HepG2 (cell line): Measurements from ENCODE around the gene TRIM7. TPM values are rescaled to one million over a fixed set of nuclear protein-coding genes. Genes with fewer than 3 reads are reported as not detected.

Source experiments
- BCL6 ChIP-seq: IDR thresholded peaks from 2 replicates; pipeline ENCODE4 v1.6.1; 2016; ENCODE audit warnings: missing genetic modification reagents, missing compliant biosample characterization
- FOSL2 ChIP-seq: sonication (generic); formaldehyde crosslinking; IDR thresholded peaks from 2 replicates; pipeline ENCODE4 v1.4.0; 2020; ENCODE audit warnings: missing genetic modification reagents
- FOXA3 ChIP-seq: IDR thresholded peaks from 2 replicates; pipeline ENCODE4 v1.6.1; 2016; ENCODE audit warnings: missing genetic modification reagents, missing compliant biosample characterization
- FOXK1 ChIP-seq: sonication (generic); formaldehyde crosslinking; IDR thresholded peaks from 2 replicates; pipeline ENCODE4 v1.4.0; 2020; ENCODE audit warnings: low read depth, missing genetic modification reagents, borderline replicate concordance
- MNT ChIP-seq: fragments of 450-650 bp; IDR thresholded peaks from 2 replicates; pipeline ENCODE4 v1.6.1; 2016
- MTA1 ChIP-seq: sonication (generic); formaldehyde crosslinking; IDR thresholded peaks from 2 replicates; pipeline ENCODE4 v1.4.0; 2020; ENCODE audit warnings: missing genetic modification reagents, mild to moderate bottlenecking, borderline replicate concordance
- NFKB2 ChIP-seq: sonication (generic); formaldehyde crosslinking; IDR thresholded peaks from 2 replicates; pipeline ENCODE4 v1.4.0; 2020; ENCODE audit warnings: missing genetic modification reagents, borderline replicate concordance
- PAWR ChIP-seq: sonication (generic); formaldehyde crosslinking; IDR thresholded peaks from 2 replicates; pipeline ENCODE4 v1.4.0; 2020; ENCODE audit warnings: missing genetic modification reagents, mild to moderate bottlenecking, borderline replicate concordance
- PRDM4 ChIP-seq: sonication (generic); formaldehyde crosslinking; IDR thresholded peaks from 2 replicates; pipeline ENCODE4 v1.9.0; 2021; ENCODE audit warnings: missing genetic modification reagents, borderline replicate concordance
- PRMT3 ChIP-seq: sonication (generic); formaldehyde crosslinking; IDR thresholded peaks from 2 replicates; pipeline ENCODE4 v1.8.1; 2022; ENCODE audit warnings: low read depth, mild to moderate bottlenecking, moderate library complexity, missing genetic modification reagents, borderline replicate concordance
- SOX6 ChIP-seq, 2 experiments: fragments of 450-650 bp in 1 of 2; sonication (generic) in 1 of 2; formaldehyde crosslinking in 1 of 2; IDR thresholded peaks; 2 replicates each; pipeline versions ENCODE4 v1.4.0 to v1.6.1; 2017 to 2020; ENCODE audit warnings: antibody characterized with exemption in 1 of 2, mild to moderate bottlenecking in 1 of 2, missing genetic modification reagents in 1 of 2
- SYNCRIP ChIP-seq: fragments of 200-400 bp; formaldehyde crosslinking; IDR thresholded peaks from 2 replicates; pipeline ENCODE4 v1.6.1; 2018; ENCODE audit warnings: mild to moderate bottlenecking, low read depth, low read length; ENCODE audit not compliant: insufficient read depth
- ZBTB10 ChIP-seq: sonication (generic); formaldehyde crosslinking; IDR thresholded peaks from 2 replicates; pipeline ENCODE4 v1.4.0; 2020; ENCODE audit warnings: missing genetic modification reagents, borderline replicate concordance
- ZNF232 ChIP-seq: sonication (generic); formaldehyde crosslinking; IDR thresholded peaks from 2 replicates; pipeline ENCODE4 v1.4.0; 2020; ENCODE audit warnings: missing genetic modification reagents, borderline replicate concordance
- ZNF276 ChIP-seq: sonication (generic); formaldehyde crosslinking; IDR thresholded peaks from 2 replicates; pipeline ENCODE4 v1.4.0; 2020; ENCODE audit warnings: mild to moderate bottlenecking, low read depth, missing genetic modification reagents
- ZNF282 ChIP-seq: fragments of 450-650 bp; IDR thresholded peaks from 2 replicates; pipeline ENCODE4 v1.6.1; 2018; ENCODE audit not compliant: partially characterized antibody
- ZSCAN30 ChIP-seq: sonication (generic); formaldehyde crosslinking; IDR thresholded peaks from 2 replicates; pipeline ENCODE4 v1.5.0; 2020; ENCODE audit warnings: mild to moderate bottlenecking, missing genetic modification reagents
- ZSCAN31 ChIP-seq: sonication (generic); formaldehyde crosslinking; IDR thresholded peaks from 2 replicates; pipeline ENCODE4 v1.5.0; 2020; ENCODE audit warnings: low read depth, mild to moderate bottlenecking, missing genetic modification reagents
- polyA plus RNA-seq, 8 experiments: library from polyadenylated mRNA; depleted of rRNA in 3 of 8; stranded (reverse) in 7 of 8; unstranded in 1 of 8; fragments of >200 nt; fragmentation: Illumina TruSeq in 4 of 8; extraction: Trizol in 4 of 8; gene quantifications; 2 replicates each; pipeline versions ENCODE4 v1.2.1 to v1.2.3, GENCODE V29; 2011 to 2016; ENCODE audit warnings: low read depth in 4 of 8, missing spikeins in 1 of 8, mixed read lengths in 1 of 8; ENCODE audit not compliant: insufficient read depth in 1 of 8
- total RNA-seq, 5 experiments: library from RNA; depleted of rRNA; stranded (reverse); fragments of >200 nt; fragmentation: Illumina TruSeq; extraction: Trizol; gene quantifications; 2 replicates each; pipeline ENCODE4 v1.2.3, GENCODE V29; 2016; ENCODE audit warnings: low read depth in 1 of 5

Gene TRIM7
- total and polyA plus RNA-seq, 2 of the 13 experiments (the other 11 are each of a cell fraction or from before 2014, with no cell fraction given) = 0.13 TPM; not detected in 1

- TF ChIP-seq FOXK1 (CRISPR knock-in tag) = peak; percentile 39; the same call in 1 of the 2 replicates
- TF ChIP-seq ZBTB10 (CRISPR knock-in tag) = no peak
- TF ChIP-seq SOX6 (IDR thresholded peaks at IDR 0.05) = no peak
- TF ChIP-seq SOX6 (CRISPR knock-in tag; IDR thresholded peaks at IDR 0.05) = no peak
- TF ChIP-seq NFKB2 = no peak
- TF ChIP-seq ZNF276 (CRISPR knock-in tag) = no peak
- TF ChIP-seq PRDM4 (CRISPR knock-in tag) = no peak
- TF ChIP-seq MNT = 0 out of 2 replicates have a peak, but pooled peaks have one; percentile 7
- TF ChIP-seq ZNF282 = no peak
- TF ChIP-seq PAWR (CRISPR knock-in tag) = no peak
- TF ChIP-seq ZSCAN30 = no peak
- TF ChIP-seq FOXA3 (CRISPR knock-in tag) = 0 out of 2 replicates have a peak, but pooled peaks have one; percentile 20
- no peak for TF ChIP-seq SYNCRIP
- TF ChIP-seq FOSL2 = no peak
- TF ChIP-seq MTA1 (CRISPR knock-in tag) = no peak
- TF ChIP-seq PRMT3 (CRISPR knock-in tag) = no peak
- TF ChIP-seq BCL6 (CRISPR knock-in tag) = no peak
- TF ChIP-seq ZSCAN31 (CRISPR knock-in tag) = 0 out of 2 replicates have a peak, but pooled peaks have one; percentile 11
- TF ChIP-seq ZNF232 (CRISPR knock-in tag) = no peak; the same call in 1 of the 2 replicates
Observed at GRCh38 chr5:181159286-181160151, 45.5 kb downstream of the TRIM7 start (continued).
